Body of pancreas (tissue), 4 donors: ENCODE data around the gene TMSB10. TPM values are rescaled to one million over a fixed set of nuclear protein-coding genes. Genes with fewer than 3 reads are reported as not detected.
A peak's percentile ranks its signal among the peaks of the same experiment; 100 is the strongest.

Experiments
- ATAC-seq: fragments of 150-250 bp; one replicate; pipeline ENCODE4 v1.9.1; 2016
- DNase-seq, 4 donors: peaks; one replicate each; pipeline ENCODE4 v3.0.0-alpha.2; 2019
- H3K27ac ChIP-seq, 4 donors: fragments of 200-600 bp; sonication (generic); 1 replicate in 3 of 4; 2 replicates in 1 of 4; pipeline versions ENCODE4 v1.5.1 to v1.6.1; 2016 to 2019; ENCODE audit warnings: mild to moderate bottlenecking in 1 of 4, mixed read lengths in 1 of 4, moderate library complexity in 1 of 4
- H3K27me3 ChIP-seq, 2 donors: fragments of 200-600 bp; sonication (generic); one replicate each; pipeline ENCODE4 v1.6.0; 2016; ENCODE audit warnings: mild to moderate bottlenecking in 1 of 2
- H3K36me3 ChIP-seq, 2 donors: fragments of 200-600 bp; sonication (generic); replicated peaks in 1 of 2; 2 replicates each; pipeline ENCODE4 v1.5.1; 2016; ENCODE audit warnings: low read depth in 2 of 2; ENCODE audit not compliant: insufficient read depth in 1 of 2
- H3K4me1 ChIP-seq: fragments of 200-600 bp; sonication (generic); one replicate; pipeline ENCODE4 v1.6.0; 2016
- H3K4me3 ChIP-seq, 2 donors: fragments of 200-600 bp; sonication (generic); 1 replicate in 1 of 2; 2 replicates in 1 of 2; pipeline ENCODE4 v1.5.1; 2016 to 2019
- H3K9me3 ChIP-seq, 3 donors: fragments of 200-600 bp; sonication (generic); 1 replicate in 2 of 3; 2 replicates in 1 of 3; pipeline ENCODE4 v1.5.1; 2016
- CTCF ChIP-seq, 7 experiments: fragments of 450-650 bp in 4 of 7; fragments of 200-600 bp in 3 of 7; sonication (generic) in 3 of 7; IDR thresholded peaks; one replicate each; pipeline ENCODE4 v1.5.1; 2016 to 2019; ENCODE audit warnings: antibody characterized with exemption in 7 of 7
- POLR2A ChIP-seq, 3 donors: fragments of 450-650 bp; IDR thresholded peaks; one replicate each; pipeline ENCODE4 v1.6.1; 2016; ENCODE audit warnings: antibody characterized with exemption in 3 of 3, mild to moderate bottlenecking in 2 of 3
- WGBS, 2 donors: methylation state at CpG; one replicate each; pipeline ENCODE4 v1.1.5; 2017; 5-methylcytosine and 5-hydroxymethylcytosine counted together
- intact Hi-C: fragments of 100-400 bp; cut with DNase I; formaldehyde crosslinking; loops from one replicate; pipeline ENCODE4 v1.15.1; 2023
- total RNA-seq, 2 donors: library from RNA; depleted of rRNA; stranded (reverse); fragments of >200 nt; gene quantifications; one replicate each; pipeline ENCODE4 v1.1.0, GENCODE V29; 2016

Gene TMSB10
- total RNA-seq, 2 donors from 2014 or later = 672 to 866 TPM

- intact Hi-C loops = loop anchor here (10.0 kb wide), 1 partner anchor 365 kb away; no protein-coding TSS in a partner anchor
- Histone ChIP-seq H3K36me3 (no peaks in the 10 kb centered on the region), H3K27me3 (no peaks in the 10 kb centered on the region), H3K4me1 (no peaks in the 10 kb centered on the region), H3K27ac (peak overlapping the region in 3 of 4 donors; percentile 20 to 59 (median 20)), H3K4me3 (no peak overlapping the region), H3K9me3 (no peaks in the 10 kb centered on the region)
- 57 to 64% methylated on average over 7 of the region's 7 CpGs for WGBS, 2 donors
- DNase-seq (peak in 1 of 4 donors; percentile 53), ATAC-seq (peak; percentile 81)
- TF ChIP-seq POLR2A (IDR thresholded peaks at IDR 0.05) = no peak
- TF ChIP-seq CTCF (IDR thresholded peaks at IDR 0.05) = no peak
Measured at GRCh38 chr2:84919885-84920580, 14.6 kb downstream of the TMSB10 start.

- intact Hi-C loops = no loop called here
- no peak for ATAC-seq
- TF ChIP-seq CTCF (IDR thresholded peaks at IDR 0.05) (no peak), POLR2A (IDR thresholded peaks at IDR 0.05) (no peak)
- Histone ChIP-seq H3K4me1 (peaks cover 20% of the 10 kb centered on the region), H3K27me3 (no peaks in the 10 kb centered on the region), H3K27ac (no peak overlapping the region), H3K36me3 (no peaks in the 10 kb centered on the region), H3K4me3 (no peak overlapping the region), H3K9me3 (no peaks in the 10 kb centered on the region)
- no peak for DNase-seq
Measured at GRCh38 chr2:84923009-84923408, 17.6 kb downstream of the TMSB10 start.

- ATAC-seq (no peak), DNase-seq (peak in 2 of 4 donors; percentile 25 to 26)
- Histone ChIP-seq H3K4me1 (peaks cover 20% of the 10 kb centered on the region), H3K4me3 (no peak overlapping the region), H3K27me3 (no peaks in the 10 kb centered on the region), H3K27ac (peak overlapping the region in 2 of 4 donors; percentile 5 to 51), H3K9me3 (no peaks in the 10 kb centered on the region), H3K36me3 (no peaks in the 10 kb centered on the region)
- 57 to 69% methylated on average over 9 of the region's 9 CpGs for WGBS, 2 donors
- intact Hi-C loops = no loop called here
- TF ChIP-seq POLR2A (IDR thresholded peaks at IDR 0.05) = peak in 1 of 3 donors; percentile 31
- no peak for TF ChIP-seq CTCF (IDR thresholded peaks at IDR 0.05)
Measured at GRCh38 chr2:84924173-84925106, 19.0 kb downstream of the TMSB10 start.

- WGBS, 2 donors = 92 to 100% methylated on average over 1 to 2 of the region's 2 CpGs
- intact Hi-C loops = no loop called here
Measured at GRCh38 chr2:84925336-84925723, 19.9 kb downstream of the TMSB10 start.

More at GRCh38 chr2:84925336-84925723, 19.9 kb downstream of the TMSB10 start:
- H3K4me3 ChIP-seq = no peak overlapping the region
- H3K36me3 ChIP-seq = no peaks in the 10 kb centered on the region
- ATAC-seq (no peak), DNase-seq (peak in 1 of 4 donors; percentile 13)
- H3K4me1 ChIP-seq = peaks cover 20% of the 10 kb centered on the region
- H3K27me3 ChIP-seq = no peaks in the 10 kb centered on the region
- H3K9me3 ChIP-seq = no peaks in the 10 kb centered on the region
- H3K27ac ChIP-seq = peak overlapping the region in 1 of 4 donors; percentile 17
- no peak for TF ChIP-seq CTCF (IDR thresholded peaks at IDR 0.05)
- TF ChIP-seq POLR2A (IDR thresholded peaks at IDR 0.05) = no peak
